ENCODE measurements around the gene SKI. TPM values are rescaled to one million over a fixed set of nuclear protein-coding genes. Genes with fewer than 3 reads are reported as not detected.

SKI gene
- total and polyA plus RNA-seq, 9 of the 15 experiments (the other 6 are each of a cell fraction or from before 2014, with no cell fraction given), result 0.10 to 60.5 (median 4.6) TPM

GRCh38 chr1:2283991-2284895, 56.1 kb downstream of the SKI start:
- no peak for DNase-seq (ENCODE audit: extremely low read depth in 1 of 4, low spot score in 3 of 4)
- intact Hi-C loops (cut with micrococcal nuclease) (no loop called here), in situ Hi-C loops (cut with MboI) (no loop called here)
- Histone ChIP-seq H3K9me3 (replicated peaks; ENCODE audit: control insufficient read depth, insufficient read depth, low read depth, low read length) (peaks cover 2% of the 10 kb centered on the region), H3K36me3 (ENCODE audit: control insufficient read depth, insufficient read depth, low read length) (peaks cover 4% of the 10 kb centered on the region; the same call in 1 of the 3 replicates), H3K27me3 (ENCODE audit: control insufficient read depth in 2 of 2, insufficient read depth in 2 of 2, low read length in 2 of 2) (no peaks in the 10 kb centered on the region), H2AFZ (ENCODE audit: low read depth, low read length) (no peak overlapping the region), H3K4me2 (ENCODE audit: insufficient read depth, low read length) (no peak overlapping the region), H3K9ac (ENCODE audit: insufficient read depth in 1 of 2, low read depth in 2 of 2, low read length in 2 of 2) (peak overlapping the region in 1 of 2 experiments; percentile 81; a peak in 2 of 4 replicates), H3K27ac (ENCODE audit: extremely low read depth, low read depth, low read length) (no peak overlapping the region), H3K4me1 (replicated peaks in 1 of 2; ENCODE audit: control insufficient read depth in 2 of 2, insufficient read depth in 2 of 2, low read length in 2 of 2) (peaks cover 10 to 48% of the 10 kb centered on the region in 2 experiments; a peak in 4 of 5 replicates), H3K9me1 (ENCODE audit: control insufficient read depth, insufficient read depth, low read length) (peaks cover 9% of the 10 kb centered on the region), H4K20me1 (replicated peaks; ENCODE audit: control insufficient read depth, insufficient read depth, low read length) (peaks cover 22% of the 10 kb centered on the region; the same call in 1 of the 2 replicates), H3K79me2 (ENCODE audit: control insufficient read depth, insufficient read depth, low read length) (peaks cover 57% of the 10 kb centered on the region), H3K4me3 (no peak overlapping the region)
- ATAC-seq, result peak; percentile 55
- no TSS peak for BruUV-seq (replicated peaks)
- POLR2A ChIA-PET, result interaction anchor here (0.5 to 0.9 kb wide), 6 partner anchors 9 to 108 kb away, joined by 3 to 5 read pairs (median 4); no protein-coding TSS in a partner anchor
- peak; percentile 71 for FAIRE-seq
- CTCF ChIA-PET (ENCODE audit: low intra/inter-chr PET ratio), result no interaction called here
- WGBS (ENCODE audit: insufficient coverage, low coverage, missing lambda C conversion rate), result 72% methylated on average over 25 of the region's 27 CpGs
- TF ChIP-seq SMAD4 (CRISPR knock-in tag; conservative IDR thresholded peaks at IDR 0.05) (0 out of 2 replicates have a peak, but pooled peaks have one; percentile 54), CREB5 (CRISPR knock-in tag; IDR thresholded peaks at IDR 0.05) (no peak), ZBTB33 (CRISPR knock-in tag; IDR thresholded peaks at IDR 0.05) (no peak), POLR2G (IDR thresholded peaks at IDR 0.05; ENCODE audit: low read depth, low read length) (peak; percentile 43), CEBPB (tag; IDR thresholded peaks at IDR 0.05) (peak; percentile 59), CAMTA2 (CRISPR knock-in tag; conservative IDR thresholded peaks at IDR 0.05) (no peak)

All from K562 (cell line).